Medulla oblongata (tissue), 1 donor: ENCODE data around the gene MARCHF3.
"Not testable (repeated sequence)": the region's sequence is repeated elsewhere in the genome, so short reads cannot be mapped to it uniquely, and the experiment has no call there.

Source experiments
- DNase-seq: peaks from one replicate; pipeline ENCODE4 v3.0.0-alpha.2; 2015; ENCODE audit errors: extremely low spot score

The MARCHF3 gene

GRCh38 chr5:127030259-127031146 is at the start of gene MARCHF3:
Gene MARCHF3, minus strand, starts transcription at chr5:127030558. Its CDS starts 112,387 bp downstream, at chr5:126918171.
- peak; percentile 97 for DNase-seq

GRCh38 chr5:127079994-127080491 is 49.7 kb upstream of the MARCHF3 start:
- DNase-seq = no peak

GRCh38 chr5:127077366-127077765 is 47.0 kb upstream of the MARCHF3 start:
- no peak for DNase-seq

GRCh38 chr5:127076315-127077129 is 46.2 kb upstream of the MARCHF3 start:
- DNase-seq = no peak

- no peak for DNase-seq
Observed at GRCh38 chr5:127074466-127074865, 44.1 kb upstream of the MARCHF3 start.

GRCh38 chr5:127072861-127073846 is 42.8 kb upstream of the MARCHF3 start, which contains the start of gene C5orf63:
Gene C5orf63, minus strand, starts transcription at chr5:127073502. Its CDS starts 14,507 bp downstream, at chr5:127058995.
- DNase-seq = peak; percentile 31

- DNase-seq = no peak
Observed at GRCh38 chr5:127070243-127070642, 39.9 kb upstream of the MARCHF3 start.

- DNase-seq = no peak
Observed at GRCh38 chr5:127068493-127069214, 38.3 kb upstream of the MARCHF3 start.

- no peak for DNase-seq
Observed at GRCh38 chr5:127066721-127067120, 36.4 kb upstream of the MARCHF3 start.

- DNase-seq = peak; percentile 52
Observed at GRCh38 chr5:127064253-127064840, 34.0 kb upstream of the MARCHF3 start.

GRCh38 chr5:127063257-127063913 is 33.0 kb upstream of the MARCHF3 start:
- DNase-seq = no peak

- no peak for DNase-seq
Observed at GRCh38 chr5:127061956-127062355, 31.6 kb upstream of the MARCHF3 start.

GRCh38 chr5:127061537-127061936 is 31.2 kb upstream of the MARCHF3 start:
- no peak for DNase-seq

- no peak for DNase-seq
Observed at GRCh38 chr5:127060470-127060985, 30.2 kb upstream of the MARCHF3 start.

- no peak for DNase-seq
Observed at GRCh38 chr5:127056896-127057295, 26.5 kb upstream of the MARCHF3 start.

GRCh38 chr5:127055880-127056653 is 25.7 kb upstream of the MARCHF3 start:
- no peak for DNase-seq

GRCh38 chr5:127053551-127053950 is 23.2 kb upstream of the MARCHF3 start:
- DNase-seq = not testable (repeated sequence)

- DNase-seq = no peak
Observed at GRCh38 chr5:127053049-127053448, 22.7 kb upstream of the MARCHF3 start.
